ENCODE data around the gene GRID2. TPM values are rescaled to one million over a fixed set of nuclear protein-coding genes. Genes with fewer than 3 reads are reported as not detected.

GRID2 gene
- total and polyA plus RNA-seq, 2 of the 4 experiments (the other 2 are of a cell fraction): under 0.01 TPM; not detected in 1

GRCh38 chr4:93132631-93133030 lies 828.9 kb downstream of the GRID2 start:
- H3K27me3 ChIP-seq (ENCODE audit: control insufficient read depth, insufficient read depth, low read length): no peaks in the 10 kb centered on the region
- no TSS peak for BruUV-seq (replicated peaks)
- H3K36me3 ChIP-seq (ENCODE audit: control insufficient read depth, insufficient read depth, low read length): no peaks in the 10 kb centered on the region
- no peak overlapping the region for H2AK5ac ChIP-seq (ENCODE audit: low read depth, low read length)
- no peak overlapping the region for H3K23ac ChIP-seq (ENCODE audit: low read depth, low read length)
- no peak overlapping the region for H3K4me3 ChIP-seq (ENCODE audit: insufficient read depth, low read depth, low read length)
- no peaks in the 10 kb centered on the region for H4K20me1 ChIP-seq (ENCODE audit: insufficient read depth, low read length)
- H2BK15ac ChIP-seq (ENCODE audit: low read depth, low read length): no peak overlapping the region
- no peak overlapping the region for H3K14ac ChIP-seq (replicated peaks; ENCODE audit: low read depth, low read length)
- H4K91ac ChIP-seq (ENCODE audit: insufficient read depth, low read depth, low read length): no peak overlapping the region
- no peak overlapping the region for H4K8ac ChIP-seq (ENCODE audit: low read depth in 2 of 2, low read length in 2 of 2)
- CTCF ChIA-PET: no interaction called here
- no peak overlapping the region for H3K56ac ChIP-seq (ENCODE audit: extremely low read depth, insufficient read depth, low read length)
- dilution Hi-C loops (cut with HindIII; ENCODE audit: low sequenced_read_pairs, unreplicated experiment): no loop called here
- no peak for ATAC-seq (ENCODE audit: low read depth)
- H3K4me1 ChIP-seq (ENCODE audit: control insufficient read depth, insufficient read depth, low read length): no peaks in the 10 kb centered on the region
- no peak overlapping the region for H3K18ac ChIP-seq (ENCODE audit: low read depth, low read length)
- no peak overlapping the region for H3K4ac ChIP-seq (ENCODE audit: low read depth, low read length)
- H2BK20ac ChIP-seq (ENCODE audit: low read depth, low read length): no peak overlapping the region
- no peaks in the 10 kb centered on the region for H3K9me3 ChIP-seq (ENCODE audit: control insufficient read depth, insufficient read depth, low read length)
- H4K5ac ChIP-seq (ENCODE audit: low read depth, low read length): no peak overlapping the region
- intact Hi-C loops (cut with micrococcal nuclease): no loop called here
- no peaks in the 10 kb centered on the region for H3K9me1 ChIP-seq (ENCODE audit: insufficient read depth, low read length)
- H3K79me1 ChIP-seq (ENCODE audit: low read depth in 1 of 2, low read length in 2 of 2): no peaks in the 10 kb centered on the region
- 13% methylated on average over 2 of the region's 6 CpGs; no CpG with 5 or more reads in 1 of the 2 experiments for WGBS, 2 experiments (ENCODE audit: extremely low coverage in 2 of 2, insufficient read length in 1 of 2)
- POLR2A ChIA-PET (ENCODE audit: unreplicated experiment): interaction anchor here (0.6 kb wide), 1 partner anchor 65 kb away, joined by 3 read pairs; no protein-coding TSS in a partner anchor
- H2AK9ac ChIP-seq (replicated peaks; ENCODE audit: low read depth, low read length, poor library complexity): no peak overlapping the region
- H2AFZ ChIP-seq (replicated peaks; ENCODE audit: low read length, poor library complexity): no peak overlapping the region
- no peak overlapping the region for H2BK120ac ChIP-seq (ENCODE audit: low read depth, low read length)
- H3K4me2 ChIP-seq (ENCODE audit: low read depth, low read length): no peak overlapping the region
- no peak overlapping the region for H3K9ac ChIP-seq (ENCODE audit: low read depth, low read length)
- no peak for DNase-seq
- H2BK5ac ChIP-seq (ENCODE audit: low read depth, low read length, poor library complexity, severe bottlenecking): no peak overlapping the region
- in situ Hi-C loops (cut with MboI; ENCODE audit: low sequenced_read_pairs): no loop called here
- TF ChIP-seq, protein P1, sequence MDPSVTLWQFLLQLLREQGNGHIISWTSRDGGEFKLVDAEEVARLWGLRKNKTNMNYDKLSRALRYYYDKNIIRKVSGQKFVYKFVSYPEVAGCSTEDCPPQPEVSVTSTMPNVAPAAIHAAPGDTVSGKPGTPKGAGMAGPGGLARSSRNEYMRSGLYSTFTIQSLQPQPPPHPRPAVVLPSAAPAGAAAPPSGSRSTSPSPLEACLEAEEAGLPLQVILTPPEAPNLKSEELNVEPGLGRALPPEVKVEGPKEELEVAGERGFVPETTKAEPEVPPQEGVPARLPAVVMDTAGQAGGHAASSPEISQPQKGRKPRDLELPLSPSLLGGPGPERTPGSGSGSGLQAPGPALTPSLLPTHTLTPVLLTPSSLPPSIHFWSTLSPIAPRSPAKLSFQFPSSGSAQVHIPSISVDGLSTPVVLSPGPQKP (IDR thresholded peaks at IDR 0.05; ENCODE audit: borderline replicate concordance, low read depth, low read length): no peak
- TF ChIP-seq FOS (IDR thresholded peaks at IDR 0.05; ENCODE audit: low read depth, low read length) (no peak), CEBPB (IDR thresholded peaks at IDR 0.05; ENCODE audit: low read depth, low read length) (no peak), SMC3 (IDR thresholded peaks at IDR 0.05; ENCODE audit: low read depth, low read length) (no peak), CTCF (conservative IDR thresholded peaks at IDR 0.05; ENCODE audit: low read depth, low read length) (no peak), NFE2L2 (IDR thresholded peaks at IDR 0.05; ENCODE audit: low read depth, low read length) (no peak)
- no peak overlapping the region for H3K27ac ChIP-seq (ENCODE audit: insufficient read depth, low read length)
